ENCODE data around the gene ZNF567.

The ZNF567 gene

GRCh38 chr19:36750066-36750691 is 62.8 kb downstream of the ZNF567 start:
- no peak for DNase-seq

Measured in nucleus accumbens (tissue), 56 donors.